ENCODE results near the gene DISP1. TPM values are rescaled to one million over a fixed set of nuclear protein-coding genes. Genes with fewer than 3 reads are reported as not detected.
A peak's percentile ranks its signal among the peaks of the same experiment; 100 is the strongest.

Gene DISP1
- total and polyA plus RNA-seq, 2 experiments from 2014 or later, result 2.4 to 4.4 TPM

DNA sequence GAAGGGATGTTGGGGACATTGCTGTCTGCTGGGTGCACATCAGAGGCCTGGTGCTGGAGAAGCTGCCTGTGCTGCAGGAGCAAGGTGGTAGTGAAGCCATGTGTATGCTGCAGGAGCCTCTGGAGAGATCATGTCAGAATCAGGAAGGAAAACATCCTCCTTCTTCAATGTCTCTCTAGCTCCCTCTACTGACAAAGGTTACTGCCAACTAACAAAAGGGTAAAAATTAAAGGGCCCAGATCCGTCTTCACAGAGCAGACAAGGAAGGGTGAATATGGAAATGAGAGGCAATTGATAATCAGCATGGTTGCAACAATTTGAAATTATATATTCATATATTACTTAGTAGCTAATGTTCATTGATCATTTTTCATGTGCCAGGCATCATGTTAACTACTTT, 45.7 kb upstream of the DISP1 start:
- H4K20me1 ChIP-seq (replicated peaks; ENCODE audit: insufficient read depth), result no peaks in the 10 kb centered on the region
- Mint-ChIP-seq H3K27me3 (ENCODE audit: insufficient read depth, low read depth, poor library complexity) (peaks cover 3% of the 10 kb centered on the region), H3K27ac (no peak overlapping the region), H3K36me3 (ENCODE audit: low read depth) (peaks cover 15% of the 10 kb centered on the region; the same call in 2 of the 3 replicates), H3K9me3 (peaks cover 27% of the 10 kb centered on the region), H3K4me3 (no peak overlapping the region), H3K4me1 (no peaks in the 10 kb centered on the region)
- TF ChIP-seq, protein P1, sequence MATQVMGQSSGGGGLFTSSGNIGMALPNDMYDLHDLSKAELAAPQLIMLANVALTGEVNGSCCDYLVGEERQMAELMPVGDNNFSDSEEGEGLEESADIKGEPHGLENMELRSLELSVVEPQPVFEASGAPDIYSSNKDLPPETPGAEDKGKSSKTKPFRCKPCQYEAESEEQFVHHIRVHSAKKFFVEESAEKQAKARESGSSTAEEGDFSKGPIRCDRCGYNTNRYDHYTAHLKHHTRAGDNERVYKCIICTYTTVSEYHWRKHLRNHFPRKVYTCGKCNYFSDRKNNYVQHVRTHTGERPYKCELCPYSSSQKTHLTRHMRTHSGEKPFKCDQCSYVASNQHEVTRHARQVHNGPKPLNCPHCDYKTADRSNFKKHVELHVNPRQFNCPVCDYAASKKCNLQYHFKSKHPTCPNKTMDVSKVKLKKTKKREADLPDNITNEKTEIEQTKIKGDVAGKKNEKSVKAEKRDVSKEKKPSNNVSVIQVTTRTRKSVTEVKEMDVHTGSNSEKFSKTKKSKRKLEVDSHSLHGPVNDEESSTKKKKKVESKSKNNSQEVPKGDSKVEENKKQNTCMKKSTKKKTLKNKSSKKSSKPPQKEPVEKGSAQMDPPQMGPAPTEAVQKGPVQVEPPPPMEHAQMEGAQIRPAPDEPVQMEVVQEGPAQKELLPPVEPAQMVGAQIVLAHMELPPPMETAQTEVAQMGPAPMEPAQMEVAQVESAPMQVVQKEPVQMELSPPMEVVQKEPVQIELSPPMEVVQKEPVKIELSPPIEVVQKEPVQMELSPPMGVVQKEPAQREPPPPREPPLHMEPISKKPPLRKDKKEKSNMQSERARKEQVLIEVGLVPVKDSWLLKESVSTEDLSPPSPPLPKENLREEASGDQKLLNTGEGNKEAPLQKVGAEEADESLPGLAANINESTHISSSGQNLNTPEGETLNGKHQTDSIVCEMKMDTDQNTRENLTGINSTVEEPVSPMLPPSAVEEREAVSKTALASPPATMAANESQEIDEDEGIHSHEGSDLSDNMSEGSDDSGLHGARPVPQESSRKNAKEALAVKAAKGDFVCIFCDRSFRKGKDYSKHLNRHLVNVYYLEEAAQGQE (IDR thresholded peaks at IDR 0.05; ENCODE audit: unreplicated experiment), result no peak
- no peak for TF ChIP-seq STAT1 (IDR thresholded peaks at IDR 0.05; ENCODE audit: unreplicated experiment)
- no peak for TF ChIP-seq EZH2phosphoT487 (IDR thresholded peaks at IDR 0.05; ENCODE audit: unreplicated experiment)
- no peak for TF ChIP-seq ZNF114 (CRISPR knock-in tag; IDR thresholded peaks at IDR 0.05)
- TF ChIP-seq, protein P2, sequence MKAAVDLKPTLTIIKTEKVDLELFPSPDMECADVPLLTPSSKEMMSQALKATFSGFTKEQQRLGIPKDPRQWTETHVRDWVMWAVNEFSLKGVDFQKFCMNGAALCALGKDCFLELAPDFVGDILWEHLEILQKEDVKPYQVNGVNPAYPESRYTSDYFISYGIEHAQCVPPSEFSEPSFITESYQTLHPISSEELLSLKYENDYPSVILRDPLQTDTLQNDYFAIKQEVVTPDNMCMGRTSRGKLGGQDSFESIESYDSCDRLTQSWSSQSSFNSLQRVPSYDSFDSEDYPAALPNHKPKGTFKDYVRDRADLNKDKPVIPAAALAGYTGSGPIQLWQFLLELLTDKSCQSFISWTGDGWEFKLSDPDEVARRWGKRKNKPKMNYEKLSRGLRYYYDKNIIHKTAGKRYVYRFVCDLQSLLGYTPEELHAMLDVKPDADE (IDR thresholded peaks at IDR 0.05), result no peak
- TF ChIP-seq, protein P3, sequence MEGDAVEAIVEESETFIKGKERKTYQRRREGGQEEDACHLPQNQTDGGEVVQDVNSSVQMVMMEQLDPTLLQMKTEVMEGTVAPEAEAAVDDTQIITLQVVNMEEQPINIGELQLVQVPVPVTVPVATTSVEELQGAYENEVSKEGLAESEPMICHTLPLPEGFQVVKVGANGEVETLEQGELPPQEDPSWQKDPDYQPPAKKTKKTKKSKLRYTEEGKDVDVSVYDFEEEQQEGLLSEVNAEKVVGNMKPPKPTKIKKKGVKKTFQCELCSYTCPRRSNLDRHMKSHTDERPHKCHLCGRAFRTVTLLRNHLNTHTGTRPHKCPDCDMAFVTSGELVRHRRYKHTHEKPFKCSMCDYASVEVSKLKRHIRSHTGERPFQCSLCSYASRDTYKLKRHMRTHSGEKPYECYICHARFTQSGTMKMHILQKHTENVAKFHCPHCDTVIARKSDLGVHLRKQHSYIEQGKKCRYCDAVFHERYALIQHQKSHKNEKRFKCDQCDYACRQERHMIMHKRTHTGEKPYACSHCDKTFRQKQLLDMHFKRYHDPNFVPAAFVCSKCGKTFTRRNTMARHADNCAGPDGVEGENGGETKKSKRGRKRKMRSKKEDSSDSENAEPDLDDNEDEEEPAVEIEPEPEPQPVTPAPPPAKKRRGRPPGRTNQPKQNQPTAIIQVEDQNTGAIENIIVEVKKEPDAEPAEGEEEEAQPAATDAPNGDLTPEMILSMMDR (conservative IDR thresholded peaks at IDR 0.05; ENCODE audit: low read depth in 2 of 2), result peak; percentile 41 to 51
- no peak for TF ChIP-seq ZNF331 (CRISPR knock-in tag; IDR thresholded peaks at IDR 0.05; ENCODE audit: low read depth)
- no peak for TF ChIP-seq CREB1 (CRISPR knock-in tag; IDR thresholded peaks at IDR 0.05; ENCODE audit: low read depth)
- TF ChIP-seq, protein P4, sequence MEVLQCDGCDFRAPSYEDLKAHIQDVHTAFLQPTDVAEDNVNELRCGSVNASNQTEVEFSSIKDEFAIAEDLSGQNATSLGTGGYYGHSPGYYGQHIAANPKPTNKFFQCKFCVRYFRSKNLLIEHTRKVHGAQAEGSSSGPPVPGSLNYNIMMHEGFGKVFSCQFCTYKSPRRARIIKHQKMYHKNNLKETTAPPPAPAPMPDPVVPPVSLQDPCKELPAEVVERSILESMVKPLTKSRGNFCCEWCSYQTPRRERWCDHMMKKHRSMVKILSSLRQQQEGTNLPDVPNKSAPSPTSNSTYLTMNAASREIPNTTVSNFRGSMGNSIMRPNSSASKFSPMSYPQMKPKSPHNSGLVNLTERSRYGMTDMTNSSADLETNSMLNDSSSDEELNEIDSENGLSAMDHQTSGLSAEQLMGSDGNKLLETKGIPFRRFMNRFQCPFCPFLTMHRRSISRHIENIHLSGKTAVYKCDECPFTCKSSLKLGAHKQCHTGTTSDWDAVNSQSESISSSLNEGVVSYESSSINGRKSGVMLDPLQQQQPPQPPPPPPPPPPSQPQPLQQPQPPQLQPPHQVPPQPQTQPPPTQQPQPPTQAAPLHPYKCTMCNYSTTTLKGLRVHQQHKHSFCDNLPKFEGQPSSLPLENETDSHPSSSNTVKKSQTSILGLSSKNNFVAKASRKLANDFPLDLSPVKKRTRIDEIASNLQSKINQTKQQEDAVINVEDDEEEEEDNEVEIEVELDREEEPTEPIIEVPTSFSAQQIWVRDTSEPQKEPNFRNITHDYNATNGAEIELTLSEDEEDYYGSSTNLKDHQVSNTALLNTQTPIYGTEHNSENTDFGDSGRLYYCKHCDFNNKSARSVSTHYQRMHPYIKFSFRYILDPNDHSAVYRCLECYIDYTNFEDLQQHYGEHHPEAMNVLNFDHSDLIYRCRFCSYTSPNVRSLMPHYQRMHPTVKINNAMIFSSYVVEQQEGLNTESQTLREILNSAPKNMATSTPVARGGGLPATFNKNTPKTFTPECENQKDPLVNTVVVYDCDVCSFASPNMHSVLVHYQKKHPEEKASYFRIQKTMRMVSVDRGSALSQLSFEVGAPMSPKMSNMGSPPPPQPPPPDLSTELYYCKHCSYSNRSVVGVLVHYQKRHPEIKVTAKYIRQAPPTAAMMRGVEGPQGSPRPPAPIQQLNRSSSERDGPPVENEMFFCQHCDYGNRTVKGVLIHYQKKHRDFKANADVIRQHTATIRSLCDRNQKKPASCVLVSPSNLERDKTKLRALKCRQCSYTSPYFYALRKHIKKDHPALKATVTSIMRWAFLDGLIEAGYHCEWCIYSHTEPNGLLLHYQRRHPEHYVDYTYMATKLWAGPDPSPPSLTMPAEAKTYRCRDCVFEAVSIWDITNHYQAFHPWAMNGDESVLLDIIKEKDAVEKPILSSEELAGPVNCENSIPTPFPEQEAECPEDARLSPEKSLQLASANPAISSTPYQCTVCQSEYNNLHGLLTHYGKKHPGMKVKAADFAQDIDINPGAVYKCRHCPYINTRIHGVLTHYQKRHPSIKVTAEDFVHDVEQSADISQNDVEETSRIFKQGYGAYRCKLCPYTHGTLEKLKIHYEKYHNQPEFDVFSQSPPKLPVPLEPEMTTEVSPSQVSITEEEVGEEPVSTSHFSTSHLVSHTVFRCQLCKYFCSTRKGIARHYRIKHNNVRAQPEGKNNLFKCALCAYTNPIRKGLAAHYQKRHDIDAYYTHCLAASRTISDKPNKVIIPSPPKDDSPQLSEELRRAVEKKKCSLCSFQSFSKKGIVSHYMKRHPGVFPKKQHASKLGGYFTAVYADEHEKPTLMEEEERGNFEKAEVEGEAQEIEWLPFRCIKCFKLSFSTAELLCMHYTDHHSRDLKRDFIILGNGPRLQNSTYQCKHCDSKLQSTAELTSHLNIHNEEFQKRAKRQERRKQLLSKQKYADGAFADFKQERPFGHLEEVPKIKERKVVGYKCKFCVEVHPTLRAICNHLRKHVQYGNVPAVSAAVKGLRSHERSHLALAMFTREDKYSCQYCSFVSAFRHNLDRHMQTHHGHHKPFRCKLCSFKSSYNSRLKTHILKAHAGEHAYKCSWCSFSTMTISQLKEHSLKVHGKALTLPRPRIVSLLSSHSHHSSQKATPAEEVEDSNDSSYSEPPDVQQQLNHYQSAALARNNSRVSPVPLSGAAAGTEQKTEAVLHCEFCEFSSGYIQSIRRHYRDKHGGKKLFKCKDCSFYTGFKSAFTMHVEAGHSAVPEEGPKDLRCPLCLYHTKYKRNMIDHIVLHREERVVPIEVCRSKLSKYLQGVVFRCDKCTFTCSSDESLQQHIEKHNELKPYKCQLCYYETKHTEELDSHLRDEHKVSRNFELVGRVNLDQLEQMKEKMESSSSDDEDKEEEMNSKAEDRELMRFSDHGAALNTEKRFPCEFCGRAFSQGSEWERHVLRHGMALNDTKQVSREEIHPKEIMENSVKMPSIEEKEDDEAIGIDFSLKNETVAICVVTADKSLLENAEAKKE (CRISPR knock-in tag; IDR thresholded peaks at IDR 0.05), result no peak
- no peaks in the 10 kb centered on the region for H3K27me3 ChIP-seq (ENCODE audit: insufficient read depth)
- no peak overlapping the region for H3K4me3 ChIP-seq
- ATAC-seq, result no peak
- no peak overlapping the region for H2AFZ ChIP-seq
- no peaks in the 10 kb centered on the region for H3K4me1 ChIP-seq (ENCODE audit: insufficient read depth)
- H3K79me2 ChIP-seq (replicated peaks; ENCODE audit: insufficient read depth), result no peaks in the 10 kb centered on the region
- peak; percentile 56 for DNase-seq (ENCODE audit: low spot score)
- no peak overlapping the region for H3K4me2 ChIP-seq
- peaks cover 4% of the 10 kb centered on the region; the same call in 1 of the 2 replicates for H3K36me3 ChIP-seq (ENCODE audit: insufficient read depth)
- H3K27ac ChIP-seq (ENCODE audit: low read depth), result no peak overlapping the region
- peaks cover 2% of the 10 kb centered on the region; the same call in 1 of the 2 replicates for H3K9me2 ChIP-seq (ENCODE audit: insufficient read depth)
- H3F3A ChIP-seq (replicated peaks; ENCODE audit: low read depth), result no peaks in the 10 kb centered on the region
